Gastroesophageal sphincter (tissue), 3 donors: ENCODE measurements around the gene NGB.

Experiments used
- CTCF ChIP-seq, 4 experiments: fragments of 200-600 bp in 2 of 4; fragments of 450-650 bp in 2 of 4; sonication (generic) in 1 of 4; IDR thresholded peaks; one replicate each; pipeline ENCODE4 v1.5.1; 2017 to 2019; ENCODE audit warnings: antibody characterized with exemption in 4 of 4, mild to moderate bottlenecking in 2 of 4, moderate library complexity in 2 of 4
- POLR2AphosphoS5 ChIP-seq: sonication (generic); formaldehyde crosslinking; IDR thresholded peaks from one replicate; pipeline ENCODE4 v1.6.1; 2017; ENCODE audit warnings: antibody characterized with exemption

GRCh38 chr14:77239412-77239811 lies 31.6 kb downstream of the NGB start:
- no peak for TF ChIP-seq CTCF (IDR thresholded peaks at IDR 0.05)
- TF ChIP-seq POLR2AphosphoS5: no peak
